Activated T-cell treated with anti-CD3 and anti-CD28 coated beads, Interleukin-2, amount 50 U/mL, for 4 hours (primary cell): Measurements from ENCODE around the gene AMPD1. TPM values are rescaled to one million over a fixed set of nuclear protein-coding genes. Genes with fewer than 3 reads are reported as not detected.
A peak's percentile ranks its signal among the peaks of the same experiment; 100 is the strongest.

Source experiments
- ATAC-seq, 2 donors: fragments of 200-7000 bp; cut with Tn5 transposase; one replicate each; pipeline ENCODE4 v1.10.0; 2021
- DNase-seq: peaks from one replicate; pipeline ENCODE4 v3.0.0-alpha.2; 2020
- H3K27me3 Mint-ChIP-seq: one replicate; pipeline ENCODE4 v1.8.0; 2021; ENCODE audit warnings: low read depth, mixed read lengths
- H3K36me3 Mint-ChIP-seq: one replicate; pipeline ENCODE4 v1.8.0; 2022; ENCODE audit warnings: mixed read lengths; ENCODE audit not compliant: insufficient read depth
- H3K4me1 Mint-ChIP-seq: one replicate; pipeline ENCODE4 v1.8.0; 2021; ENCODE audit warnings: low read depth, mixed read lengths
- H3K4me3 Mint-ChIP-seq: one replicate; pipeline ENCODE4 v1.8.0; 2021; ENCODE audit warnings: mild to moderate bottlenecking, moderate library complexity, mixed read lengths
- H3K9me3 Mint-ChIP-seq: one replicate; pipeline ENCODE4 v1.8.0; 2021; ENCODE audit warnings: mixed read lengths
- total RNA-seq, 3 donors: library from RNA; stranded (reverse); gene quantifications; one replicate each; pipeline ENCODE4 v1.2.1, GENCODE V29; 2021

The AMPD1 gene
- total RNA-seq, 3 donors from 2014 or later: not detected

DNA sequence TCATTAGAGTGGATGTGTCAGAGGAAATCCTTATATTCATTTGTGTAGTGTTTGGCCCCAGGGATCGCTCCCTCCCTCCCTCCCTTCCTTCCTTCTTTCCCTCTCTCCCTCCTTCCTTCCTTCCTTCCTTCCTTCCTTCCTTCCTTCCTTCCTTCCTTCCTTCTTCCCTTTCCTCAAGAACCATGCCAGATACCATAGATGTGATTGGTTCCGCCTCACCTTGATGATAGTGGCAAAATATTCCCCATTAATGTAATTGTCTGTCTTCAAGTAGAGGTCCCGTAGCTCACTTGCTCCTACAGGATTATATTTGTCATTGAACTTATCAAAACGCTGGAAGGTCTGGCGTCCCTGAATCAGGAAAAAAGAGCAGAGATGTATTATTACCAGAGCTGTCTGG is 17.7 kb downstream of the AMPD1 start:
- Mint-ChIP-seq H3K27me3 (peaks cover 17% of the 10 kb centered on the region), H3K4me3 (no peak overlapping the region), H3K4me1 (no peaks in the 10 kb centered on the region), H3K36me3 (no peaks in the 10 kb centered on the region), H3K9me3 (no peaks in the 10 kb centered on the region)
- no peak for ATAC-seq
- no peak for DNase-seq

DNA sequence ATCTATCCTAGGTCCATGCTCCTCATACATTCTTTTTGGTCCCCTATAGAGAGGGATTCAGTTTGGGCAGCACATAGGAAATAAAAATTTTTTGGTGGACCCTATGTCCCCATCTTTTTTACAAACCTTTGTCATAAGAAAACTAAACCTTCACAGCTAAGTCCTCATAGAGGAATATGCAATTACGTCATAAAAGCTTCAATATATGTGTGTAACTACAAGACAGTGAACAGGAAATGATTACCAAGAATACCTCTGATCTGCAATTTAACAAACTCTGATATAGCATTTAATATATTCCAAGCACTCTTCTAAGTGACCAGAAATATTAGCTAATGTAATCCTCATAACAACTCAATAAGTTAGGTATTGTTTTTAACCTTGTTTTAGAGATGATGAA is 19.2 kb downstream of the AMPD1 start:
- H3K27me3 Mint-ChIP-seq: peaks cover 17% of the 10 kb centered on the region
- no peaks in the 10 kb centered on the region for H3K36me3 Mint-ChIP-seq
- no peaks in the 10 kb centered on the region for H3K4me1 Mint-ChIP-seq
- no peak overlapping the region for H3K4me3 Mint-ChIP-seq
- DNase-seq (no peak), ATAC-seq (no peak)
- H3K9me3 Mint-ChIP-seq: no peaks in the 10 kb centered on the region

DNA sequence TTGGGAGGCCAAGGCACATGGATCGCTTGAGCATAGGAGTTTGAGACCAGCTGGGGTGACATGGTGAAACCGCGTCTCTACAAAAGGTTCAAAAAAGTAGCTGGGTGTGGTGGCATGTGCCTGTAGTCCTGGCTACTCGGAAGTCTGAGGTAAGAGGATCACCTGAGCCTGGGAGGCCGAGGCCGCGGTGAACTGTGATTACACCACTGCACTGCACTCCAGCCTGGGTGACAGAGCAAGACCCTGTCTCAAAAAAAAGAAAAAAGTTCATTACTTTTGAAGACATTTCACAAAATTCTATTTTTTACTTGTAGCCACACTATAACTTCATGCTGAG is 23.4 kb downstream of the AMPD1 start:
- Mint-ChIP-seq H3K4me1 (peaks cover 9% of the 10 kb centered on the region), H3K27me3 (peaks cover 11% of the 10 kb centered on the region), H3K4me3 (no peak overlapping the region), H3K9me3 (no peaks in the 10 kb centered on the region), H3K36me3 (no peaks in the 10 kb centered on the region)
- DNase-seq: no peak
- no peak for ATAC-seq

DNA sequence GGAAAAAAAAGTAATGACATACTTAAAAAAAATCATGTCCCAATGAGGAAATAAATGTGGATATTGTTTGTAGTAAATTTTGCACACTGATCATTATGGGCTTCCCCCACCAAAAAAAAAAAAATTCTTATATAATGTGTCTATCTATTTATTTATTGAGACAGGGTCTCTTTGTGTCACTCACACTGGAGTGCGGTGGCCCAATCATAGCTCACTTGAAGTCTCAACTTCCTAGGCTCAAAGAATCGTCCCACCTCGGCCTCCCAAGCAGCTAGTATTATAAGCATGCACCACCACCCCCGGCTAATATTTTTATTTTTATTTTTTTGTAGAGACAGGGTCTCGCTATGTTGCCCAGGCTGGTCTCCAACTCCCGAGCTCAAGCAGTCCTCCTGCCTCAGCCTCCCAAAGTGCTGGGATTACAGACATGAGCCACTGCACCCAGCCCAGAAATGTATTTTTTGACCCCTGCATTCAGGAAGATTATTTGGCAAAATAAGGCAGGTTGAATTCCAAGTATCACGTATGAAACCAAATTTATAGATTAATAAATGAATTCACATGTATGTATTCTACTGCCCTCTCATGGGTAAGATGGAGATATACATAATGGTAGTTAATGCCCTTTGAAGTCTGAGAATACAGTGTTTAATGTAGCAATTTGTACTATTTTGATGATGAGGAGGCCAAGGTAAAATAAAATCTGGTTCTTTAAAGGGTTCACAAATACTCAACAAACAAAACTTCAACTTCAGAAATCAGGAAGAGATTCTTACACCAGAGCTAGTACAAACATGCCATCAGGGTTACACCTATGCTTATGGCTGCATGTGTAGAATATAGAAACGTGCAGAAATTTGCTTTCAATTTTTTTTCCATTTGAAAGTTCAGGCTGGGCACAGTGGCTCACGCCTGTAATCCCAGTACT is 24.1 kb downstream of the AMPD1 start:
- DNase-seq: no peak

DNA sequence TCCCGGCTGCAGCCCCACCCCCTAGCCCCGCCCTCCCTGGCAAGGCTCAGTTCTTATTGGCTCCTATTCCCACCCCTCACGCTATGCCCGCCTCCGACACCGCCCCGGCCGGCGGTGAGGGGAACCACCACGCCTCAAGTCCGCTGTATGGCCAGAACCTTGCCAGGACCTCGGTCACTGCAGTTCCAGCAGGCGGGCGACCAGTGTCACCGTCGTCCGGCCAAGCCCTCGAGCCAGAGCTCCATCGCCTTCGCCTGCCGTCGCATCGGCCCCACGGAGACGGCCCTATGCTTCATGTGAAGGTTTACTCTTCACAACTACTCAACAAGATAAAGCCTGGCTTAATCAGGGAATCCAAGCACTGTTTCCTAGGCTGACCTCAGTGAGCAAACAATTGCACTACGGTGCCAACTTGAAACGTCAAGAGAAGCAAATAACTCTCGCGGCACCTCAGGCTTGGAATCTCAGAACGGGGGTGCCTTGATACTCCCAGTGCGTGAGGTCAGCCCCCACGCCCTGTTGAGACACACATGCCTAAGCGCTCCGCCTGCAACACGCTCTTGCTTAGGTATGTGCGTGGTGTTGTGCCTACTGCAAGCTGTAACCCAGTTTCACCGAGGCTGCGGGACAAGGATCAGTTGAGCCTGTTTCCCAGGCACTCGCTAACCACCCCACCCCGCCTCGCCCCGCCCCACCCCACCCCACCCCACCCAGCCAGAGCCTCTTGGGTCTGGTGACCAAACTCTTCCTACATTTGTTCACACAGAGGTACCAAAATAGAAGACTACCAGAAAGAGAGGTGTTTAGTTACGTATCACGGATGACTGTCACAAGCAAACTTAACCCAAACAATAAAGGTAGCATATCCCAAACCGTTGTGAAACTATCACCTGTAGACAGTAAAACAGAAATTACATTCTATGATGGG is 25.0 kb downstream of the AMPD1 start:
- peak; percentile 10 for DNase-seq
- H3K4me1 Mint-ChIP-seq: peaks cover 9% of the 10 kb centered on the region
- H3K9me3 Mint-ChIP-seq: no peaks in the 10 kb centered on the region
- no peaks in the 10 kb centered on the region for H3K36me3 Mint-ChIP-seq
- peak; percentile 98 for ATAC-seq
- H3K4me3 Mint-ChIP-seq: peak overlapping the region; percentile 92
- H3K27me3 Mint-ChIP-seq: peaks cover 13% of the 10 kb centered on the region

More for the DNA sequence above, 24.1 kb downstream of the AMPD1 start:
- H3K9me3 Mint-ChIP-seq: no peaks in the 10 kb centered on the region
- H3K36me3 Mint-ChIP-seq: no peaks in the 10 kb centered on the region
- ATAC-seq: no peak
- H3K4me3 Mint-ChIP-seq: peak overlapping the region; percentile 37
- H3K4me1 Mint-ChIP-seq: peaks cover 9% of the 10 kb centered on the region
- H3K27me3 Mint-ChIP-seq: peaks cover 15% of the 10 kb centered on the region

DNA sequence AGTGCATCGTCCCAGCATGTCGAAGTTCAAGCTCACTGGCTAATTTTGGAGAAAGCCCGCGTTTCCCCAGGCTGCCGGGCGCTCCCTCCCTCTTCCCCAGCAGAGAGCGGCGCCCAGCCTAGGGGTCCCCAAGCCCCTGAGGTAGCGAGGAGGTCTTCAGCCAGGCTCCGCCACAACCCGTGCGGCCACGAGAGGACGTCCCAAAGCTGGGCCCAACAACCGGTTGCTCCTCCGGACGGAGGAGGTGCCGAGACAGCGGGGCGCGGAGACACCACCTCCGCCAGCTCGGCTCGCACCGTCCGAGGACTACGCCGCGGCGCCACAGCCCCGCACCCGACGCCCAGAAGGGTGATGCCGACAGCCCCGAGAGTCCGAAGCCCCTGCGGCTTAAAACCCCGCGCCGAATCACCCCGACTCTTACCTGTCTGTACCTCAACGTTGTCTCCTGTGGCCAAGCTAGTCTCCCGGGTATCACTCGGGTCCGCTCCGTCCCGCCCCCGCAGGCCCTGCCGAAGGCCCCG is 25.7 kb downstream of the AMPD1 start, which contains the start of gene DENND2C:
Gene DENND2C, minus strand, starts transcription at position 488 of the 521 bp plus-strand sequence. CDS start 44,065 bp downstream, outside the sequence.
- ATAC-seq (peak; percentile 64), DNase-seq (peak; percentile 80)
- Mint-ChIP-seq H3K9me3 (no peaks in the 10 kb centered on the region), H3K4me1 (peaks cover 9% of the 10 kb centered on the region), H3K4me3 (peak within 1 kb of the TSS; percentile 92), H3K36me3 (no peaks in the 10 kb centered on the region), H3K27me3 (peaks cover 11% of the 10 kb centered on the region)

DNA sequence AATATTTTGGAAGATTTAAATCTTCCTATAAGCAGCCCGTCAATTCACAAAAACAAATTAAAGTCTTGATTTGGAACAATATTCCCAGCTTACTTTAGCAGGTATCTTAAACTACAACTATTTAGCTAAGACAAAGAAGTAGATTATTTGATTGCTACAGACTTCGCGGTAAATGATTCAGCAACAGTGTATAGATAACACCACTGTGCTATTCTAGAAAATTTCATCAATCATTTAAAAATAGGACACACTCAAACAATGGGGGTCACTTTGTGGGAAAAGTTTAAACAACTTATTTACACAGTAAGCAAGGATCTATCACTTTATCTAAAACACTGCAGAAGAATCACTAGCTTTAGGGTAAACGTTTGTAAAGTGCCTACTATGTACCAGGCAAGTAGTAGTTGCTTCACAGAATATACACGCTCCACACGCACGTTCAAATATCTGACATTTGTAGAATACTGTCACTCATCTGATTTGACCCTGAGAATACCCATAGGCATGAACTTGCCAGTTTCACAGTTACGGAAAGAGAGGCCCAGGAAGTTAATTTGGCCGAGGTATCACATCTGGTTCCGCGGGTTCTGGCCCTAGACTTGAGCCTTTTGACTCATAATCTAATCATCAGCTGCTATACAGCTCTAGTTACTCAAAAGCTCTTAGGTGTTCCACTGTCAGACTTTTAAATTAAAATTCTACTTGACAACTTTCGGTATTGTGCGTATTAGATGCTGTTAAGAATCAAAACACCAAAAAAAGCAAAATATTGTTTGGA is 26.4 kb downstream of the AMPD1 start:
- DNase-seq (no peak), ATAC-seq (no peak)
- Mint-ChIP-seq H3K27me3 (peaks cover 6% of the 10 kb centered on the region), H3K4me1 (peaks cover 9% of the 10 kb centered on the region), H3K4me3 (peak overlapping the region; percentile 92), H3K36me3 (no peaks in the 10 kb centered on the region), H3K9me3 (no peaks in the 10 kb centered on the region)

DNA sequence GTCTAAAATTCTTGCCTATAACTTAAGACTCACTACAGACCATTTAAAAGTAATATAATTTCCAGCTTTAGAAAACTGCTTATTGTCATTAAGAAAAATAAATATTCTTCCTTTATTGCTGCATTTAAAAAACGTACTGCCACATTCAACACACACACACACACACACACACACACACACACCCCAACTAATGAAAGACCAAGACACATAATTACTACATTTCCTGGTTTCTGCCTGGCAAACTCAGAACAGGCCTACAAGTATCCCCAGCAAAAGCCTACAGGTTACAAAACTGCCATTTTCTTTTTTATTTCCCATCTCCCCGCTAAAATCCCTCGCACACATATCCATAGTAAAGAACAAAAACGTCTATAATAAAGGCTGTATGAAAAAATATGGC is 27.0 kb downstream of the AMPD1 start:
- DNase-seq (no peak), ATAC-seq (no peak)
- no peaks in the 10 kb centered on the region for H3K36me3 Mint-ChIP-seq
- peak overlapping the region; percentile 16 for H3K4me3 Mint-ChIP-seq
- H3K27me3 Mint-ChIP-seq: peaks cover 6% of the 10 kb centered on the region
- H3K9me3 Mint-ChIP-seq: no peaks in the 10 kb centered on the region
- peaks cover 9% of the 10 kb centered on the region for H3K4me1 Mint-ChIP-seq

DNA sequence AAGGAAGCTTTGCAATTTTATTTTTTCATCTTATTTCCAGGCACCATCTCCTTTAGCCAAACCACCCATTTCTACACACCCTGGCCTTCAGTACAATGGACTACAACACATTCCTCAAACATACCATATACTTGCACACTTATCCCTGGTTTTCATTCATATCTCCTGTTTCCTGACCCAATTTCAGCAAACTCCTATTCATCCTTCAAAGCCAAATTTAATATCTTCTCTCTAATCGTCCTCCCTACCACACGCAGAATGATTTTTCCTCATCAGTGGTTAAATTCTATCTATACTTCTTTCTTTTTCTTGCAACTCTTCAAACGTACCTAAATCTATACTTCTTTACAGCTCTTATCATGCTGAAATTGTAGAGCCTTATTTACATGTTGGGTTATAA is 28.4 kb downstream of the AMPD1 start:
- Mint-ChIP-seq H3K4me1 (peaks cover 9% of the 10 kb centered on the region), H3K27me3 (peaks cover 9% of the 10 kb centered on the region), H3K4me3 (no peak overlapping the region), H3K9me3 (no peaks in the 10 kb centered on the region), H3K36me3 (no peaks in the 10 kb centered on the region)
- ATAC-seq (no peak), DNase-seq (no peak)

DNA sequence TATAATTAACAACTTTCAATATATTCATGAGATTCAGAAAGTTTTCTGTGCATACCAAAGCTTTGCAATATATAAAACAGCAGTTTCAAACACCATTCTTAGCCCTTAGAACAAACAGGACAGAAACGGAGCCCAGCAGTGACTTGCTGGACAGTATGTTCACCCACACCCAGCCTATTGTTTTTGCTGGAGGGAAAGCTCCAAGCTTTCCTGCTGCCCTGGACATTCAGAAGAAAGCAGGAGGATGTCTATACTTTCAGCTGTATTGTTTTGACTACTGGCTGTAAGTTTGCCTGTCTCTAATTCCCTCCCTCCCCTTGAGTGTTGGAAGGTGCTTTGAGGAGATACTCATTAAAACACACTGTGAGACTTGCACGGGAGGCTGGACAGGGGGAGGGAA is 35.1 kb downstream of the AMPD1 start:
- no peaks in the 10 kb centered on the region for H3K4me1 Mint-ChIP-seq
- no peaks in the 10 kb centered on the region for H3K9me3 Mint-ChIP-seq
- ATAC-seq (no peak), DNase-seq (no peak)
- peaks cover 24% of the 10 kb centered on the region for H3K27me3 Mint-ChIP-seq
- no peaks in the 10 kb centered on the region for H3K36me3 Mint-ChIP-seq
- H3K4me3 Mint-ChIP-seq: no peak overlapping the region

DNA sequence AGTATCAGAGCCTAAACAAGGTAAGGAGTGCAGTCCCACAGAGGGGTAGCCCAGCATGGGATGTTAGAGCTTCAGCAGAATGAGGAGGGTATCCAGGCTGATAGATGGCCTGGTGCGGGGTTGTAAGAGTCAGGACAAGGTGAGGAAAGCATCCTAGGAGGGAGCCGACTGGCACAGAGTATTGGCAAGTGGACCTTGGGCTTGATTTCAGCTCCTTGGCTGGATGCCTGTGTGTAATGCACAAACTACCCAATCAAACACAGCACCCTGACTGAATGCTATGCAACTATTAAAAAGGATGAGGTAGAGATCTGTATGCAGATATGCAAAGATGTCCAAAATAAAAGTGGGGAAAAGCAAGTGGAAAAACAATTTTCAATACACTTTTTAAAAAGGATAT is 43.5 kb downstream of the AMPD1 start:
- H3K36me3 Mint-ChIP-seq: no peaks in the 10 kb centered on the region
- DNase-seq (no peak), ATAC-seq (no peak)
- no peaks in the 10 kb centered on the region for H3K9me3 Mint-ChIP-seq
- no peak overlapping the region for H3K4me3 Mint-ChIP-seq
- H3K27me3 Mint-ChIP-seq: no peaks in the 10 kb centered on the region
- H3K4me1 Mint-ChIP-seq: no peaks in the 10 kb centered on the region

DNA sequence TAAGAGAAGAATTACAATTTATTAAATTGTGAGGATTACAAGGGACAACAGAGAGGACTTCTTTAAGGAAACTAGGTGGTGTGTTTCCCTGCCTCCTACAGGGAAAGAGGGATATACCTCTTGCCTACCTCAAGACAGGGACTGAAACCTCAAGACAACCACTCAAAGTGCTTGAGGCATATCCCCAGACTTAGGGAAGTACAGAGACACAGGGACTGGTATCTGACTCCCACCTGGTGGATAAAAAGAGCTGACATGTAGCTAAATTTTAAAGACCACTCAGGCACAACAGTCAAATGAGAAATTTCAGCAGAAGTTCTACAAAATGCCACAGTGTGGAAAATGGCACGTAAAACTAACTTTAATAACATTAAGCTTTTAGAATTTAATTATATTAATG is 46.8 kb downstream of the AMPD1 start:
- no peaks in the 10 kb centered on the region for H3K4me1 Mint-ChIP-seq
- no peak overlapping the region for H3K4me3 Mint-ChIP-seq
- H3K27me3 Mint-ChIP-seq: no peaks in the 10 kb centered on the region
- ATAC-seq: no peak
- no peak for DNase-seq
- H3K36me3 Mint-ChIP-seq: no peaks in the 10 kb centered on the region
- H3K9me3 Mint-ChIP-seq: no peaks in the 10 kb centered on the region

DNA sequence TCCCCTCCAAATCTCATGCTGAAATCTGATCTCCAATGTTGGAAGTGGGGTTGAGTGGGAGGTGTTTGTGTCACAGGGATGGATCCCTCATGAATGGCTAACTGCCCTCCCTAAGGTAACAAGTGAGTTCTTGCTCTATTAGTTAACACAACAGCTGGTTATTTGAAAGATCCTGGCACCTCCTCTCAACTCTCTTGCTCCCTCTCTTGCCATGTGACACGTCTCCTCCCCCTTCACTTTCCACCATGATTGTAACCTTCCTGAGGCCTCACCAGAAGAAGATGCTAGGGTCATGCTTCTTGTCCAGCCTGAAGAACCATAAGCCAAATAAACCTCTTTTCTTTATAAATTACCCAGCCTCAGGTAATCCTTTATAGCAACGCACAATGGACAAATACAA is 54.0 kb downstream of the AMPD1 start:
- no peaks in the 10 kb centered on the region for H3K9me3 Mint-ChIP-seq
- no peaks in the 10 kb centered on the region for H3K36me3 Mint-ChIP-seq
- no peak for ATAC-seq
- no peaks in the 10 kb centered on the region for H3K27me3 Mint-ChIP-seq
- no peak for DNase-seq
- no peak overlapping the region for H3K4me3 Mint-ChIP-seq
- H3K4me1 Mint-ChIP-seq: no peaks in the 10 kb centered on the region

DNA sequence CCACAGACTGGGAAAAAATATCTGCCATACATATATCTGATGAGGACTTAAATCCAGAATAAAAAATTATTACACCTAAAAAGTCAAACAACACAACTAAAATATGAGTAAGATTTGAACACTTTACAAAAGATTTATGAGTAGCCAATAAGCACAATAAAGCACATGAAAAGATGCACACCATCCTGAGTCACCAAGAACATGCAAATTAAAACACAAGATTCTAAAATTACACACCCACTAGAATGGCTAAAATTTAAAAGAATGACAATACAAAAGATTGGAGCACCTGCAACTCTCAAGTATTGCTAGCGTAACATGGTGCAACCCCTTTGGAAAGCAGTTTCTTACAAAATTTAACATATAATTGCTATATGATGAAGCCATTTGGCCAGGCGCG is 56.4 kb downstream of the AMPD1 start:
- ATAC-seq (no peak), DNase-seq (no peak)
- no peaks in the 10 kb centered on the region for H3K27me3 Mint-ChIP-seq
- H3K4me1 Mint-ChIP-seq: no peaks in the 10 kb centered on the region
- H3K36me3 Mint-ChIP-seq: no peaks in the 10 kb centered on the region
- H3K4me3 Mint-ChIP-seq: no peak overlapping the region
- no peaks in the 10 kb centered on the region for H3K9me3 Mint-ChIP-seq
